ENCODE data around the gene IRF3. TPM values are rescaled to one million over a fixed set of nuclear protein-coding genes. Genes with fewer than 3 reads are reported as not detected.

The IRF3 gene
- total and polyA plus RNA-seq, 2 donors from 2014 or later, result 64.5 to 84.9 TPM

DNA sequence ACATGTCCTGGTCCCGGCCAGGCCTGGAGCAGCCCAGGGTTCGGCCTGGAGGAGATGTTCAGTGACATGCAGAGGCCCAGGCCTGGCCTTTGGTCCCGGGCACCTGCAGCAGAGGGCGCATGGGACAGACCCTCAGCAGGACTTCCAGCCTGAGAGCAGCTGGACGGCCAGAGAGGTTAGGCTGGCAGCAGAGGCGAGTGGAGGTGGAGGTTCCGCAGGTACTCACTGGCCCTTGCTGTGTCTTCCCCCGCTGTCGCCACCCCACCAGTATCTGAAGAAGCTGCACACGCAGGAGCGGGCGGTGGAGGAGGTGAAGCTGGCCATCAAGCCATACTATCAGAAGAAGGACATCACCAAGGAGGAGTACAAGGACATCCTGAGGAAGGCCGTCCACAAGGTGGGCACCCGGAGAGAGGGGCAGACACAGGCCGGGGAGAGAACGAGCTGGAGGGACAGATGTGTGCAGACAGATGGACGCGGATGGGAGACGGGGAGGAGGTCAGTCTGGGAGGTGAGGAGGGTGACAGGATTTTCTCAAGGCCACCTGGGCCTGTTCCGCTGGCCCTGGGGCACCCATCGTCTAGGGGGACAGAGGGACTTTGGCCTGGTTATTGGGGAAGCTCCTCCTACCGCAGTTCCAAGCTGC is 8.0 kb downstream of the IRF3 start:
- Histone ChIP-seq H3K4me3 (ENCODE audit: low read length in 3 of 3) (no peak overlapping the region), H3K9me3 (ENCODE audit: control insufficient read depth in 2 of 3, insufficient read depth in 1 of 3, low read length in 3 of 3) (no peaks in the 10 kb centered on the region), H3K27ac (ENCODE audit: low read depth in 2 of 2, low read length in 2 of 2) (no peak overlapping the region), H3K4me1 (ENCODE audit: control insufficient read depth in 2 of 3, insufficient read depth in 2 of 3, low read depth in 1 of 3, low read length in 3 of 3) (no peaks in the 10 kb centered on the region), H3K9ac (ENCODE audit: low read length in 3 of 3) (no peak overlapping the region), H3K36me3 (ENCODE audit: control insufficient read depth in 2 of 3, insufficient read depth in 3 of 3, low read length in 3 of 3) (peaks cover 2 to 55% (median 24%) of the 10 kb centered on the region in 3 donors), H3K27me3 (ENCODE audit: control insufficient read depth, insufficient read depth, low read length) (no peaks in the 10 kb centered on the region)
- intact Hi-C loops (cut with DNase I), result no loop called here
- DNase-seq (no peak), FAIRE-seq (no peak)
- TF ChIP-seq, protein P1, sequence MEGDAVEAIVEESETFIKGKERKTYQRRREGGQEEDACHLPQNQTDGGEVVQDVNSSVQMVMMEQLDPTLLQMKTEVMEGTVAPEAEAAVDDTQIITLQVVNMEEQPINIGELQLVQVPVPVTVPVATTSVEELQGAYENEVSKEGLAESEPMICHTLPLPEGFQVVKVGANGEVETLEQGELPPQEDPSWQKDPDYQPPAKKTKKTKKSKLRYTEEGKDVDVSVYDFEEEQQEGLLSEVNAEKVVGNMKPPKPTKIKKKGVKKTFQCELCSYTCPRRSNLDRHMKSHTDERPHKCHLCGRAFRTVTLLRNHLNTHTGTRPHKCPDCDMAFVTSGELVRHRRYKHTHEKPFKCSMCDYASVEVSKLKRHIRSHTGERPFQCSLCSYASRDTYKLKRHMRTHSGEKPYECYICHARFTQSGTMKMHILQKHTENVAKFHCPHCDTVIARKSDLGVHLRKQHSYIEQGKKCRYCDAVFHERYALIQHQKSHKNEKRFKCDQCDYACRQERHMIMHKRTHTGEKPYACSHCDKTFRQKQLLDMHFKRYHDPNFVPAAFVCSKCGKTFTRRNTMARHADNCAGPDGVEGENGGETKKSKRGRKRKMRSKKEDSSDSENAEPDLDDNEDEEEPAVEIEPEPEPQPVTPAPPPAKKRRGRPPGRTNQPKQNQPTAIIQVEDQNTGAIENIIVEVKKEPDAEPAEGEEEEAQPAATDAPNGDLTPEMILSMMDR (IDR thresholded peaks at IDR 0.05; ENCODE audit: borderline replicate concordance, extremely low read depth, insufficient read depth), result no peak

DNA sequence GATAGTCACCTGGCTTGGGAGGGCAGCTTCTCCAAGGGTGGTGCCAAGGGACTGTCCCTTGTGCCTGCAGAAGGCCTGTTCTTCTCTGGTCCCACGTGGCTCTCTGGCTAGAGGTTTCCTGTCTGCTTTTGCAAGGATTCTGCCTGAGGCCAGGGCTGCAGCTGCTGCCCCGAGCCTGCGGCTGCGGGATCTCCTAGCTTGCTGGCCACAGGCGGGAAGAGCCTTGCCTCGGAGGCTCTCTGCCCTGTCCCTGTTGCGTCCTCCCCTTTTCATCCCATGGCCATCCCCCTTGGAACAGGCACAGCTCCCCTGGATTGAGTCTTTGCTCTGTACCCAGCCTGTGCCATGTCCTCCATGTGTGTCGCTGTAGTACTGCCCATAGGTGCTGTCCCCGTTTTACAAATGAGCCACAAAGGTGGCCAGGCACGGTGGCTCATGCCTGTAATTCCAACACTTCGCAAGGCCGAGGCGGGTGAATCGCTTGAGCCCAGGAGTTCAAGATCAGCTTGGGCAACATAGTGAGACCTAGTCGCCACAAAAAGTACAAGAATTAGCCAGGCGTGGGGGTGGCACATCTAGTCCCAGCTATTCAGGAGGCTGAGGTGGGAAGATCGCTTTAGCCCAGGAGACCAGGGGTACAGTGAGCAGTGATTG is 9.1 kb downstream of the IRF3 start:
- no peak for FAIRE-seq

DNA sequence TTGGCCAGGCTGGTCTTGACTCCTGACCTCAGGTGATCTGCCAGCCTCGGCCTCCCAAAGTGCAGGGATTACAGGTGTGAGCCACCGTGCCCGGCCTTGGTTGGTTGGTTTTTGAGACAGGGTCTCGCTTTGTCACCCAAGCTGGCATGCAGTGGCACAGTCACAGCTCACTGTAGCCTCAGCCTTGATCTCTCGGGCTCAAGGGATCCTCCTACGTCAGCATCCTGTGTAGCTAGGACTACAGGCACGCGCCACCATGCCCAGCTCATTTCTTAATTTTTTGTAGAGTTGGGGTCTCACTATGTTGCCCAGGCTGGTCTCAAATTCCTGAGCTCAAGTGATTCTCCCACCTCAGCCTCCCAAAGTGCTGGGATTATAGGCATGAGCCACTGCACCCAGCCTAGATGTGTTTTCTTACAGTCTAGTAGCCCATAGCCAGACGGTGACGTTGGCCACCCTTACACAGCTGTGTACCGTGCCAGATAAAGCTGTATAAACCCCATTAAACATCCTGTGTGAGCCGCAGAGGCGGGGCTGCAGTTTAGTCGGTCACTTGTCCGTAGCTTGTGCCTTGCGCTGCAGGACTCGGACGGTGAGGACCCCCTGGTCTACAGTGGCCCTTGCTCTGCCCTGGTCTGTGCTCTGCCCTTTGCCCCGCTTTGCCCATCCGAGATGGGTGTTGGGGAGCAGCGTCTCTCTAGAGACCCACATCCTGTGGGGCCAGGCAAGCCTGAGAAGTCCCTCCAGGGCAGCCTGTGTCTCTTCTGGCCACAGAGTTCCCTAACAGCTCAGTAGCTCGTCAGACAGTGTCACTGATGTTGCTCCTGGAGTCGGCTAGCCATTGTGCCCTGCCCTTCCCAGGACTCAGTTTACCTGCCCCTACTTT is 9.8 kb downstream of the IRF3 start:
- Histone ChIP-seq H3K4me3 (ENCODE audit: low read length in 3 of 3) (no peak overlapping the region), H3K27ac (ENCODE audit: low read depth in 2 of 2, low read length in 2 of 2) (no peak overlapping the region), H3K27me3 (ENCODE audit: control insufficient read depth, insufficient read depth, low read length) (no peaks in the 10 kb centered on the region), H3K36me3 (ENCODE audit: control insufficient read depth in 2 of 3, insufficient read depth in 3 of 3, low read length in 3 of 3) (peaks cover 2 to 41% (median 22%) of the 10 kb centered on the region in 3 donors), H3K9me3 (ENCODE audit: control insufficient read depth in 2 of 3, insufficient read depth in 1 of 3, low read length in 3 of 3) (no peaks in the 10 kb centered on the region), H3K4me1 (ENCODE audit: control insufficient read depth in 2 of 3, insufficient read depth in 2 of 3, low read depth in 1 of 3, low read length in 3 of 3) (no peaks in the 10 kb centered on the region), H3K9ac (ENCODE audit: low read length in 3 of 3) (no peak overlapping the region)
- no peak for DNase-seq
- intact Hi-C loops (cut with DNase I), result no loop called here
- TF ChIP-seq, protein P1 (IDR thresholded peaks at IDR 0.05; ENCODE audit: borderline replicate concordance, extremely low read depth, insufficient read depth), result no peak
- FAIRE-seq, result no peak

More for the DNA sequence above, 9.1 kb downstream of the IRF3 start:
- DNase-seq, result no peak
- H3K27ac ChIP-seq (ENCODE audit: low read depth in 2 of 2, low read length in 2 of 2), result no peak overlapping the region
- H3K4me1 ChIP-seq (ENCODE audit: control insufficient read depth in 2 of 3, insufficient read depth in 2 of 3, low read depth in 1 of 3, low read length in 3 of 3), result no peaks in the 10 kb centered on the region
- intact Hi-C loops (cut with DNase I), result no loop called here
- no peak overlapping the region for H3K9ac ChIP-seq (ENCODE audit: low read length in 3 of 3)
- TF ChIP-seq, protein P1 (IDR thresholded peaks at IDR 0.05; ENCODE audit: borderline replicate concordance, extremely low read depth, insufficient read depth), result no peak
- peaks cover 2 to 47% (median 24%) of the 10 kb centered on the region in 3 donors for H3K36me3 ChIP-seq (ENCODE audit: control insufficient read depth in 2 of 3, insufficient read depth in 3 of 3, low read length in 3 of 3)
- no peaks in the 10 kb centered on the region for H3K9me3 ChIP-seq (ENCODE audit: control insufficient read depth in 2 of 3, insufficient read depth in 1 of 3, low read length in 3 of 3)
- H3K4me3 ChIP-seq (ENCODE audit: low read length in 3 of 3), result no peak overlapping the region
- H3K27me3 ChIP-seq (ENCODE audit: control insufficient read depth, insufficient read depth, low read length), result no peaks in the 10 kb centered on the region
